ENCODE results near the gene YTHDC2.

Gene YTHDC2

GRCh38 chr5:113606298-113607134 lies 93.0 kb downstream of the YTHDC2 start:
- DNase-seq (ENCODE audit: low read depth): no peak

GRCh38 chr5:113607361-113607760 lies 93.9 kb downstream of the YTHDC2 start:
- DNase-seq (ENCODE audit: low read depth): no peak

DNA sequence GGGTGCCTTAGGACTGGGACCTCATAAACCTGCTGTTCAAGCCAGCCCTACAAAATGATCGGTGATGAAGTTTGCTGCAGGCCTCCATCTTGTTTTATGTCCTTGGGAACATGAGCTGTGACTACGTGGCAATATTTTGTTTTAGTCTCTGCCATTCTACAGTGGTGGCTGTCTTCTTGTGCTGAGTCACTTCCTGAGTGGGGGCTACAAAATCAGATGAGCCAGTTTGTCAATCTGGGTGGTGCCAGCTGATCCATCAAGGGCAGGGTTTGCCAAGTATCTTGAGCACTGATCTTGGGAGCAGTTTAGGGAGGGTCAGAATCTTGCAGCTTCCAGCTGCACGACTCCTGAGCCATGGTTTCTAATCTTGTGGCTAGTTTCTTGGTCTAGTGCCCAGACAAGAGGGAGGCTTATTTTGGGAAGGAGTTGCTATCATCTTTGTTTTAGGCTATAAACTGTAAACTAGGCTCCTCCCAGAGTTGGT lies 94.7 kb downstream of the YTHDC2 start:
- no peak for DNase-seq (ENCODE audit: low read depth)

DNA sequence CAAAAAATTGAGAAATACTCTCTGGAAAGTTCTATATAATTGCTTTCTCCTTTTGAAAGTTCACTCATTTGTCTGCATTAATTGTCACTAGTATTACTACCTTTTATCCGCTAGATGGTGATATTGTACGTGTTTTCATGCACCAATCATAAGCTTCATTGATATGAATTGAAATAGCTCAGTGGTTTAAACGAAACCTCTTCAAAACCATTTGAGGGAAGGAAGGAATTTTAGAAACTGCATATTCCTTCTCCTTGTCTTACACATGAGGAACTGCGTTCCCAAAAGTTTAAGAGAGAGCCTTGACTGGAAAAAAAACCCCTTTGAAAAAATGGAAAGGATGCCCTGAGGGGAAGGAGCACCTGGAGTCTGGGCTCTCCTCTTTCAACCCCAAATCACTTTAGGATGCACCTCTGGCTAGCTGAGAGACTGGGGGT lies 98.6 kb downstream of the YTHDC2 start:
- DNase-seq (ENCODE audit: low read depth): no peak

- no peak for DNase-seq (ENCODE audit: low read depth)
Observed at GRCh38 chr5:113614191-113614590, 100.7 kb downstream of the YTHDC2 start.

DNA sequence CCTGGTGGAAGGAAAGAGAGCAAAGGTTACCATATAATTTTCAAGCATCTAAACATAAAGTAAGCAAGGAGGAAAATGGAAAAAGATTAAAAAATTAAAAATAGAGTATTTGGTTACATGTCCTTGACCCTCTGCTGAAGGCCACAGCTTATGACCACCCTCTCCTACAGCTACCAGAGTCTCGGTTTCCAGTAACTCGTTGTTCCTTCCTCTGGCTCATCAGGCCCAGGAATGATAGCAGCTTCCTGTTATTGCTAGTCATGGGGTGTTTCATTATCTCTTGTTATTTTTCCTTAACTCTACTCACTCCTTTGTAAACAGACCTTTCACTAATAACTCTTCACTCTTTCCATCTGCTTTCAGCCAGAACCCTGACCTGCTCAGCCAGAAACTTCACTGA lies 102.2 kb downstream of the YTHDC2 start:
- DNase-seq (ENCODE audit: low read depth): no peak

DNA sequence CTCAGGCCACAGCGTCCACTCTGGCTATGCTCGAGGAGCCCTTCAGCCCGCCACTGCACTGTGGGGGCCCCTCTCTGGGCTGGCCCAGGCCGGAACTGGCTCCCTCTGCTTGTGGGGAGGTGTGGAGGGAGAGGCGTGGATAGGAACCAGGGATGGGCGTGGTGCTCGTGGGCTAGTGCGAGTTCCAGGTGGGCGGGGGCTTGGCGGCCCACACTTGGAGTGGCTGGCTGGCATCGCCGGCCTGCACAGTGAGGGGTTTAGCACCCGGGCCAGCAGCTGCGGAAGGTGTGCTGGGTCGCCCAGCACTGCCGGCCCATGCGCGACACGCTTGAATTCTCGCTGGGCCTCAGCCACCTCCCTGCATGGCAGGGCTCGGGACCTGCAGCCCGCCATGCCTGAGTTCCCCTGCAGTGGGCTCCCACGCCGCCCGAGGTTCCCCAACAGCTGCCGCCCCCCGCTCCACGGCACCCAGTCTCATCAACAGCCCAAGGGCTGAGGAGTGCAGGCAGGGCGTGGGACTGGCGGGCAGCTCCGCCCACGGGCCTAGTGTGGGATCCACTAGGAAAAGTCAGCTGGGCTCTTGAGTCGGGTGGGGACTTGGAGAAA lies 103.8 kb downstream of the YTHDC2 start:
- no peak for DNase-seq (ENCODE audit: low read depth)

- no peak for DNase-seq (ENCODE audit: low read depth)
Observed at GRCh38 chr5:113632996-113633395, 119.5 kb downstream of the YTHDC2 start.

- DNase-seq (ENCODE audit: low read depth): no peak
Observed at GRCh38 chr5:113634957-113635356, 121.5 kb downstream of the YTHDC2 start.

- no peak for DNase-seq (ENCODE audit: low read depth)
Observed at GRCh38 chr5:113641715-113642114, 128.2 kb downstream of the YTHDC2 start.
